GM23248 (cell line): Measurements from ENCODE around the gene ZNF207.

Experiments
- EZH2 ChIP-seq: fragments of 200-600 bp; sonication (generic); IDR thresholded peaks from 2 replicates; pipeline ENCODE4 v1.6.1; 2018; ENCODE audit warnings: antibody characterized with exemption, mild to moderate bottlenecking; ENCODE audit not compliant: insufficient read depth, poor library complexity, severe bottlenecking
- EZH2phosphoT487 ChIP-seq: fragments of 200-600 bp; sonication (generic); IDR thresholded peaks from 2 replicates; pipeline ENCODE4 v1.6.1; 2018; ENCODE audit warnings: antibody characterized with exemption, moderate library complexity, mild to moderate bottlenecking, low read depth; ENCODE audit not compliant: insufficient read depth

DNA sequence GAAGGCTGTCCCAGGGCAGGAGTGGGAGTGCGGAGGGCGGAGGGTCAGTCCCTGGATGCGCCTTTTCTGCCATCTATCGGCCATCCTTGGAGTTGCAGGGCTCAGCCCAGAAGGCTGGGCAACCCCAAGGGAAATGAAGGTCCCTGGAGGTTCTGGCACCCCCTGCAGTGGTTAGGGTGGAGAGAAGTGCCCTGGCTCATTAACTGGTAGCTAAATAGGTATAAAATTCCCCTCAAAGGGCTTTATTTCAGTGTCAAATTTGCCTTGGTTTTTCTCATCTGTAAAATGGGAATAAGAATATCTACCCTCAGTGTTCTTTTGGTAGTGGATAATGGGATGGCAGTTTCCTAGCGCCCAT lies 30.4 kb upstream of the ZNF207 start:
- TF ChIP-seq EZH2 (no peak), EZH2phosphoT487 (no peak)
